ENCODE data around the gene STXBP6. TPM values are rescaled to one million over a fixed set of nuclear protein-coding genes. Genes with fewer than 3 reads are reported as not detected.
"Not testable (repeated sequence)": the region's sequence is repeated elsewhere in the genome, so short reads cannot be mapped to it uniquely, and the experiment has no call there.

Gene STXBP6
- total and polyA plus RNA-seq, 5 donors: 18.8 to 31.7 (median 30.7) TPM

GRCh38 chr14:24808412-24808811 is 241.5 kb downstream of the STXBP6 start:
- Histone ChIP-seq H3K9me3 (ENCODE audit: control insufficient read depth, low read length) (no peaks in the 10 kb centered on the region), H3K4me1 (ENCODE audit: control insufficient read depth, insufficient read depth, low read length) (peaks cover 5% of the 10 kb centered on the region), H3K4me3 (ENCODE audit: low read length) (no peak overlapping the region), H3K27me3 (ENCODE audit: control insufficient read depth, insufficient read depth) (no peaks in the 10 kb centered on the region), H3K27ac (ENCODE audit: low read length) (no peak overlapping the region)
- ATAC-seq (no peak), DNase-seq (no peak)
- over 99% methylated on average over 6 of the region's 6 CpGs for WGBS
- intact Hi-C loops (cut with DNase I): loop anchor here (5.0 to 10.0 kb wide), 6 partner anchors 74 to 344 kb away; no protein-coding TSS in a partner anchor

GRCh38 chr14:24806061-24806678 is 243.8 kb downstream of the STXBP6 start:
- H3K4me3 ChIP-seq (ENCODE audit: low read length): no peak overlapping the region
- peaks cover 5% of the 10 kb centered on the region for H3K4me1 ChIP-seq (ENCODE audit: control insufficient read depth, insufficient read depth, low read length)
- H3K9me3 ChIP-seq (ENCODE audit: control insufficient read depth, low read length): no peaks in the 10 kb centered on the region
- no peak overlapping the region for H3K27ac ChIP-seq (ENCODE audit: low read length)
- peak; percentile 60 to 86 (median 79) for DNase-seq
- ATAC-seq: peak; percentile 59 to 61
- intact Hi-C loops (cut with DNase I): loop anchor here (5.0 to 10.0 kb wide), 6 partner anchors 71 to 346 kb away; no protein-coding TSS in a partner anchor
- 43% methylated on average over 9 of the region's 9 CpGs for WGBS
- H3K27me3 ChIP-seq (ENCODE audit: control insufficient read depth, insufficient read depth): no peaks in the 10 kb centered on the region

DNA sequence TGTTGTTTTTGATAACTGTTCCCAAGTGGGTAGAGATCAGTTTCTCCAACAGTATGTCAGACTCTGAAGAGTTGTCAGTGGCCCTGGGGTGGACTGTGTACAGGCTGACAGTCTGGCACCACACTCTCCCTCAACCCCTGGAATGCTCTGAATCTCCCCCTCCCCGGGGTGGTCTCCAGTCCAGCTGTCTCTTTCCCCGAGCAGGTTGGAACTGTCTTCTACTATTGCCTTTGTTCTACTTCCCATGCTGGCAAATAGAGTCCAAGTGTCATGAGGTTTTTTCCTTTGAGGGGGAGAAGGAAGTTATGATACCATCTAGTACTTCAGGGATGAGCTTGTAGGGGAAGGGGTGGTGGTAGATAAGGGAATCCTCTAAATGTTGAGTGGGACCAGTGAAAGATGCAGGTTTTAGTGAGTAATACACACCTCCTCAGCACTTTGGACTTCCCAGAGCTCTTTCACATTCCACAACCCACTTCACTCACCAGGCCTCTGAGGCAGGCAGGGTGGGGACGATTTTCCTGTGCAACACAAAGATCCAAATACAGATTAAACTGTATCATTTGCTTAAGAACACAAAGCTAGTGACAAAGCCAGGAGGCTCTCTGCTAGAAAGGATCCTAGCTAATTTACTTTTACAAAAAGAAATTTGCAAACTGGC is 245.3 kb downstream of the STXBP6 start:
- WGBS: 60% methylated on average over 3 of the region's 3 CpGs
- H3K27ac ChIP-seq (ENCODE audit: low read length): no peak overlapping the region
- DNase-seq: no peak
- no peak for ATAC-seq
- H3K9me3 ChIP-seq (ENCODE audit: control insufficient read depth, low read length): no peaks in the 10 kb centered on the region
- H3K27me3 ChIP-seq (ENCODE audit: control insufficient read depth, insufficient read depth): no peaks in the 10 kb centered on the region
- peaks cover 3% of the 10 kb centered on the region for H3K4me1 ChIP-seq (ENCODE audit: control insufficient read depth, insufficient read depth, low read length)
- intact Hi-C loops (cut with DNase I): loop anchor here (5.0 to 10.0 kb wide), 6 partner anchors 70 to 348 kb away; no protein-coding TSS in a partner anchor
- no peak overlapping the region for H3K4me3 ChIP-seq (ENCODE audit: low read length)

DNA sequence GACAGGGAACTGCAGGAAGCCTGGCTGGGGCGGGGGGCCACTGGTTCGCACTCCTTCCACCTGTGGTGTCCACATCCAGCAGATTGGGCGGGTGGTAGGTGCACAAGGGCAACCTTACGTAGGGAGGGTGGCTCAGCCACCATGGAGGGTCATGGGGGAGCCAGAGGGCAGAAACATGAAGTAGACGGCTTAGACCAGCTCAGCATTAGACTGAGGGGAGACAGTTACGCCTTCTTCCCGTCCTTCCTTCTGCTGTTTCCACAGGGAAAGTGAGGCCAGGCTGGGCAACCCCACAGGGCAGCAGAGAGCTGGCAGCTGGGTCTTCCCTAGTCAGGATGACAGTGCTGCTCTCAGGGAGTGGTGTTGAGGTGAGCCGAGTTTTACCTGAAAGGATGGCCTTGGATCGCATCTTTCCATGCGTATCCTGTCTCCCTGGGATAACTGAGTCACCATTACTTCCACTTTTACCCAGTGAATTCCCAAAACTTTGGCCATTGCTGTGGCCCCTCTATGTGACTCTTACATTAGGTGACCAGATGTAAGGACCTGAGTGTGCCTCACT is 245.9 kb downstream of the STXBP6 start:
- H3K27ac ChIP-seq (ENCODE audit: low read length): no peak overlapping the region
- 84% methylated on average over 10 of the region's 10 CpGs for WGBS
- no peaks in the 10 kb centered on the region for H3K27me3 ChIP-seq (ENCODE audit: control insufficient read depth, insufficient read depth)
- no peaks in the 10 kb centered on the region for H3K9me3 ChIP-seq (ENCODE audit: control insufficient read depth, low read length)
- intact Hi-C loops (cut with DNase I): loop anchor here (5.0 to 10.0 kb wide), 4 partner anchors 69 to 348 kb away; no protein-coding TSS in a partner anchor
- no peak overlapping the region for H3K4me3 ChIP-seq (ENCODE audit: low read length)
- ATAC-seq (peak in 1 of 2 donors; percentile 12), DNase-seq (no peak)
- peaks cover 3% of the 10 kb centered on the region for H3K4me1 ChIP-seq (ENCODE audit: control insufficient read depth, insufficient read depth, low read length)

- ATAC-seq; H3K9me3 ChIP-seq (ENCODE audit: control insufficient read depth, low read length); DNase-seq; H3K27ac ChIP-seq (ENCODE audit: low read length); H3K4me3 ChIP-seq (ENCODE audit: low read length); H3K4me1 ChIP-seq (ENCODE audit: control insufficient read depth, insufficient read depth, low read length); H3K27me3 ChIP-seq (ENCODE audit: control insufficient read depth, insufficient read depth): not testable (repeated sequence)
- WGBS: 93% methylated on average over 10 of the region's 10 CpGs
- intact Hi-C loops (cut with DNase I): loop anchor here (5.0 to 10.0 kb wide), 4 partner anchors 69 to 349 kb away; no protein-coding TSS in a partner anchor
Measured at GRCh38 chr14:24803426-24803825, 246.5 kb downstream of the STXBP6 start.

DNA sequence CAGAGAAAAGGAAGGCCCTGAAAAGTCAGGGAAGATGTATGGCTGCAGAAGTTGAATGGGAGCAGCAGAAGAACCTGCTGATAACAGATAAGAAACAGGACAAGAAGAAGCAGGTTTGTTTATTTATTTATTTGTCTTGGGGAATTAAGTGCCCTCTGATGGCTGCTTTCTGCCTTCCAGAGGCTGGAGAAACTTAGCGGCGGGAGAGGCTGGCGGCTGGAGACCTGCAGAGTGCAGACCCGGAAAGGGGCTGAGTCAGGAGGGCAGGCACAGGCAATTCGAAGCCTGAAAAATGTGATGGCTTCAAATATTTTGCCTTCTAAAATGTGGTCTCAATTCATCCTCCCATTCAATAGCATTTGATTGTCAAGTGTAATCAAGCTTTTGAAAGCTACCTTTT is 247.7 kb downstream of the STXBP6 start:
- Histone ChIP-seq H3K27ac (ENCODE audit: low read length) (no peak overlapping the region), H3K9me3 (ENCODE audit: control insufficient read depth, low read length) (no peaks in the 10 kb centered on the region), H3K27me3 (ENCODE audit: control insufficient read depth, insufficient read depth) (no peaks in the 10 kb centered on the region), H3K4me1 (ENCODE audit: control insufficient read depth, insufficient read depth, low read length) (peaks cover 3% of the 10 kb centered on the region), H3K4me3 (ENCODE audit: low read length) (no peak overlapping the region)
- 94% methylated on average over 5 of the region's 5 CpGs for WGBS
- no peak for DNase-seq
- intact Hi-C loops (cut with DNase I): loop anchor here (5.0 to 10.0 kb wide), 4 partner anchors 67 to 350 kb away; no protein-coding TSS in a partner anchor
- ATAC-seq: no peak

- no peaks in the 10 kb centered on the region for H3K9me3 ChIP-seq (ENCODE audit: control insufficient read depth, low read length)
- WGBS: 95% methylated on average over 1 of the region's 1 CpG
- DNase-seq: no peak
- peaks cover 2% of the 10 kb centered on the region for H3K4me1 ChIP-seq (ENCODE audit: control insufficient read depth, insufficient read depth, low read length)
- no peak overlapping the region for H3K27ac ChIP-seq (ENCODE audit: low read length)
- intact Hi-C loops (cut with DNase I): loop anchor here (5.0 to 10.0 kb wide), 4 partner anchors 66 to 351 kb away; no protein-coding TSS in a partner anchor
- H3K27me3 ChIP-seq (ENCODE audit: control insufficient read depth, insufficient read depth): no peaks in the 10 kb centered on the region
- no peak overlapping the region for H3K4me3 ChIP-seq (ENCODE audit: low read length)
- ATAC-seq: no peak
Measured at GRCh38 chr14:24801024-24801423, 248.9 kb downstream of the STXBP6 start.

- DNase-seq (no peak), ATAC-seq (no peak)
- no peak overlapping the region for H3K27ac ChIP-seq (ENCODE audit: low read length)
- H3K27me3 ChIP-seq (ENCODE audit: control insufficient read depth, insufficient read depth): no peaks in the 10 kb centered on the region
- intact Hi-C loops (cut with DNase I): no loop called here
- no peak overlapping the region for H3K4me3 ChIP-seq (ENCODE audit: low read length)
- 59% methylated on average over 6 of the region's 6 CpGs for WGBS
- H3K4me1 ChIP-seq (ENCODE audit: control insufficient read depth, insufficient read depth, low read length): no peaks in the 10 kb centered on the region
- no peaks in the 10 kb centered on the region for H3K9me3 ChIP-seq (ENCODE audit: control insufficient read depth, low read length)
Measured at GRCh38 chr14:24798911-24799462, 251.0 kb downstream of the STXBP6 start.

- Histone ChIP-seq H3K4me3 (ENCODE audit: low read length) (no peak overlapping the region), H3K27ac (ENCODE audit: low read length) (no peak overlapping the region), H3K9me3 (ENCODE audit: control insufficient read depth, low read length) (no peaks in the 10 kb centered on the region), H3K27me3 (ENCODE audit: control insufficient read depth, insufficient read depth) (no peaks in the 10 kb centered on the region), H3K4me1 (ENCODE audit: control insufficient read depth, insufficient read depth, low read length) (no peaks in the 10 kb centered on the region)
- intact Hi-C loops (cut with DNase I): no loop called here
- 94% methylated on average over 5 of the region's 5 CpGs for WGBS
- no peak for DNase-seq
- no peak for ATAC-seq
Measured at GRCh38 chr14:24795406-24795805, 254.5 kb downstream of the STXBP6 start.

DNA sequence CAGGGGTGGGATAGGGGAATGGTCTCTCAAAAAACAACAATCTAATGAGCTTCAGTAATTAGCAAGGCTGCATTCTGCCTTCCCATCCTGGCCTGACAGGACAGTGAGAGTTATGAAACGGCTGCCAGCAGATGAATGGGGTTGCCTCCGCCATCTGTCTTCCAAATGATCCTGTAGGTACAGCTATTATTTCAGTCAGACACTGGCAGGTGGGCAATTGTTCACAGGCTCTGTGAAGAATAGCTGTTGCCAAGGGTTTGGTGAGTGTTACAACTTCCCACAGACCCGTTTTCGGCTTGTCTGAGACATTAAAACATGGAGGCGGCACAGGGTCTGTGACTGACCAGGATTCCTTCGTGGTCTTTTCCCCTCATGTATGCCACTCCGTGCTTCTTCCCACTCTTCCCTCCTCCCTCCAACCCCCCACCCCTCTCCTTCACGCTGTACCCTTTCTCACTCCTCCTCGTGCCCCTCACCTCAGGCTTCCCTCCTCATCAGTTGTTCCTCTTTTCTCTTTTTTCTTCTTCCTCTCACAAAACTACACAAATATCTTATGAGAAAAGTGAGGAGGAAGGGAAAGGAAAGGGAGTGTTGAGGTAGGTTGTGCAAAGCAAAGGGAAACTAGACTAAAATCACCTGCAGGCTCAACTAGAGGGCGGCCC is 255.2 kb downstream of the STXBP6 start:
- no peaks in the 10 kb centered on the region for H3K4me1 ChIP-seq (ENCODE audit: control insufficient read depth, insufficient read depth, low read length)
- 86% methylated on average over 10 of the region's 10 CpGs for WGBS
- DNase-seq: no peak
- no peaks in the 10 kb centered on the region for H3K27me3 ChIP-seq (ENCODE audit: control insufficient read depth, insufficient read depth)
- no peak overlapping the region for H3K27ac ChIP-seq (ENCODE audit: low read length)
- no peak overlapping the region for H3K4me3 ChIP-seq (ENCODE audit: low read length)
- intact Hi-C loops (cut with DNase I): no loop called here
- no peaks in the 10 kb centered on the region for H3K9me3 ChIP-seq (ENCODE audit: control insufficient read depth, low read length)
- no peak for ATAC-seq

Data from right cardiac atrium (tissue), 5 donors.